Measurements from ENCODE around the gene PRKCQ. TPM values are rescaled to one million over a fixed set of nuclear protein-coding genes. Genes with fewer than 3 reads are reported as not detected.
A peak's percentile ranks its signal among the peaks of the same experiment; 100 is the strongest.

PRKCQ gene
- total and polyA plus RNA-seq, 11 donors = 0.04 to 2.0 (median 0.13) TPM; not detected in 1

GRCh38 chr10:6401558-6402348 lies 178.3 kb downstream of the PRKCQ start:
- H3K4me1 ChIP-seq = peaks cover 0 to 46% (median 4%) of the 10 kb centered on the region in 12 donors
- DNase-seq (peak; percentile 73 to 80 (median 79)), ATAC-seq (peak; percentile 93 to 98 (median 96))
- intact Hi-C loops (cut with DNase I) = loop anchor here (1.0 to 10.0 kb wide), 16 partner anchors 197 to 453 kb away; partner anchors contain the start of genes PFKFB3 (in 7 of the 10) and RBM17 (in 2 of the 10)
- peak overlapping the region in 4 of 12 donors; percentile 2 to 76 (median 40) for H3K27ac ChIP-seq
- H3K27me3 ChIP-seq = peaks cover 0 to 4% (median 0%) of the 10 kb centered on the region in 9 donors
- H3K36me3 ChIP-seq = no peaks in the 10 kb centered on the region
- TF ChIP-seq CTCF (IDR thresholded peaks at IDR 0.05) = peak; percentile 62 to 89 (median 76)
- TF ChIP-seq POLR2A (IDR thresholded peaks at IDR 0.05) = no peak
- WGBS, 4 donors = 9 to 12% (median 9%) methylated on average over 18 of the region's 18 CpGs
- H3K4me3 ChIP-seq = peak overlapping the region in 11 of 12 donors; percentile 4 to 49 (median 41)
- no peaks in the 10 kb centered on the region for H3K9me3 ChIP-seq

GRCh38 chr10:6400821-6401465 lies 179.1 kb downstream of the PRKCQ start:
- Histone ChIP-seq H3K9me3 (no peaks in the 10 kb centered on the region), H3K4me3 (peak overlapping the region in 3 of 12 donors; percentile 42 to 49 (median 45)), H3K27ac (peak overlapping the region in 2 of 12 donors; percentile 52 to 76), H3K4me1 (peaks cover 0 to 49% (median 4%) of the 10 kb centered on the region in 12 donors), H3K27me3 (peaks cover 0 to 4% (median 0%) of the 10 kb centered on the region in 9 donors), H3K36me3 (no peaks in the 10 kb centered on the region)
- 85 to 92% (median 91%) methylated on average over 12 of the region's 12 CpGs for WGBS, 4 donors
- intact Hi-C loops (cut with DNase I) = loop anchor here in 9 of 10 donors (1.0 to 10.0 kb wide), 14 partner anchors 198 to 452 kb away; partner anchors contain the start of genes PFKFB3 (in 6 of the 9) and RBM17 (in 2 of the 9)
- DNase-seq (no peak), ATAC-seq (no peak)
- TF ChIP-seq POLR2A (IDR thresholded peaks at IDR 0.05) (no peak), CTCF (IDR thresholded peaks at IDR 0.05) (no peak)

GRCh38 chr10:6400331-6400730 lies 179.7 kb downstream of the PRKCQ start:
- H3K4me1 ChIP-seq = peaks cover 0 to 49% (median 4%) of the 10 kb centered on the region in 12 donors
- intact Hi-C loops (cut with DNase I) = loop anchor here in 9 of 10 donors (2.0 to 10.0 kb wide), 11 partner anchors 198 to 452 kb away; partner anchors contain the start of genes PFKFB3 (in 4 of the 9) and RBM17 (in 2 of the 9)
- 87 to 92% (median 90%) methylated on average over 7 of the region's 7 CpGs for WGBS, 4 donors
- peak overlapping the region in 1 of 12 donors; percentile 76 for H3K27ac ChIP-seq
- peak in 1 of 4 donors; percentile 40 for ATAC-seq
- H3K4me3 ChIP-seq = no peak overlapping the region
- H3K36me3 ChIP-seq = no peaks in the 10 kb centered on the region
- H3K9me3 ChIP-seq = no peaks in the 10 kb centered on the region
- no peak for DNase-seq
- no peak for TF ChIP-seq POLR2A (IDR thresholded peaks at IDR 0.05)
- H3K27me3 ChIP-seq = peaks cover 0 to 4% (median 0%) of the 10 kb centered on the region in 9 donors

- H3K9me3 ChIP-seq = no peaks in the 10 kb centered on the region
- H3K27ac ChIP-seq = peak overlapping the region in 2 of 12 donors; percentile 26 to 76
- H3K4me3 ChIP-seq = no peak overlapping the region
- ATAC-seq (no peak), DNase-seq (no peak)
- intact Hi-C loops (cut with DNase I) = loop anchor here in 9 of 10 donors (2.0 to 10.0 kb wide), 12 partner anchors 197 to 775 kb away; partner anchors contain the start of genes PFKFB3 (in 4 of the 9) and RBM17 (in 2 of the 9)
- TF ChIP-seq CTCF (IDR thresholded peaks at IDR 0.05) (no peak), POLR2A (IDR thresholded peaks at IDR 0.05) (no peak)
- 87 to 92% (median 88%) methylated on average over 8 of the region's 8 CpGs for WGBS, 4 donors
- H3K36me3 ChIP-seq = no peaks in the 10 kb centered on the region
- peaks cover 0 to 4% (median 0%) of the 10 kb centered on the region in 9 donors for H3K27me3 ChIP-seq
- H3K4me1 ChIP-seq = peaks cover 0 to 49% (median 4%) of the 10 kb centered on the region in 12 donors
These were observed 180.2 kb downstream of the PRKCQ start for GRCh38 chr10:6399879-6400278.
